ENCODE data around the gene SIL1.

SIL1 gene

GRCh38 chr5:139068060-139068459 lies 130.1 kb downstream of the SIL1 start:
- Histone ChIP-seq H3K4me3 (ENCODE audit: insufficient read depth in 1 of 2, low read depth in 1 of 2, low read length in 2 of 2) (no peak overlapping the region), H4K8ac (ENCODE audit: low read length) (no peak overlapping the region), H3K4me1 (ENCODE audit: control insufficient read depth, insufficient read depth, low read depth, low read length) (peaks cover 12% of the 10 kb centered on the region), H3K36me3 (ENCODE audit: control insufficient read depth in 1 of 2, insufficient read depth in 2 of 2, low read depth in 1 of 2, low read length in 2 of 2) (no peaks in the 10 kb centered on the region), H3K4me2 (ENCODE audit: low read length, poor library complexity, severe bottlenecking) (no peak overlapping the region), H2BK120ac (ENCODE audit: low read depth, low read length) (no peak overlapping the region), H2BK12ac (ENCODE audit: low read length in 2 of 2) (no peak overlapping the region), H3K27ac (ENCODE audit: low read length, poor library complexity, severe bottlenecking) (no peak overlapping the region), H3K9me3 (ENCODE audit: control insufficient read depth, low read length) (no peaks in the 10 kb centered on the region), H2AK5ac (ENCODE audit: low read length, severe bottlenecking) (no peak overlapping the region), H3K27me3 (ENCODE audit: control insufficient read depth in 1 of 2, insufficient read depth in 1 of 2, low read length in 2 of 2) (no peaks in the 10 kb centered on the region), H3K9ac (ENCODE audit: low read length) (no peak overlapping the region), H3K18ac (ENCODE audit: low read depth in 1 of 2, low read length in 2 of 2) (no peak overlapping the region), H3K4ac (ENCODE audit: low read depth in 1 of 2, low read length in 2 of 2) (no peak overlapping the region), H4K91ac (ENCODE audit: low read length) (no peak overlapping the region), H2AFZ (ENCODE audit: low read depth, low read length) (no peak overlapping the region), H2BK5ac (ENCODE audit: low read depth, low read length, poor library complexity, severe bottlenecking) (no peak overlapping the region), H3K79me1 (replicated peaks; ENCODE audit: low read length, poor library complexity, severe bottlenecking) (peaks cover 10% of the 10 kb centered on the region), H3K14ac (ENCODE audit: low read length in 2 of 2) (no peak overlapping the region), H2BK15ac (ENCODE audit: low read depth, poor library complexity, severe bottlenecking) (no peak overlapping the region), H3K23ac (ENCODE audit: low read length in 2 of 2) (no peak overlapping the region)
- no CpG with 5 or more reads among the region's 2 CpGs for WGBS
- no peak for DNase-seq

GRCh38 chr5:139065306-139065705 lies 132.9 kb downstream of the SIL1 start:
- Histone ChIP-seq H3K9me3 (ENCODE audit: control insufficient read depth, low read length) (no peaks in the 10 kb centered on the region), H4K8ac (ENCODE audit: low read length) (no peak overlapping the region), H2BK12ac (ENCODE audit: low read length in 2 of 2) (no peak overlapping the region), H2BK15ac (ENCODE audit: low read depth, poor library complexity, severe bottlenecking) (no peak overlapping the region), H3K36me3 (ENCODE audit: control insufficient read depth in 1 of 2, insufficient read depth in 2 of 2, low read depth in 1 of 2, low read length in 2 of 2) (no peaks in the 10 kb centered on the region), H2BK120ac (ENCODE audit: low read depth, low read length) (no peak overlapping the region), H3K23ac (ENCODE audit: low read length in 2 of 2) (no peak overlapping the region), H2BK5ac (ENCODE audit: low read depth, low read length, poor library complexity, severe bottlenecking) (no peak overlapping the region), H3K14ac (ENCODE audit: low read length in 2 of 2) (no peak overlapping the region), H3K79me1 (replicated peaks; ENCODE audit: low read length, poor library complexity, severe bottlenecking) (peaks cover 14% of the 10 kb centered on the region), H4K91ac (ENCODE audit: low read length) (no peak overlapping the region), H3K27ac (ENCODE audit: low read length, poor library complexity, severe bottlenecking) (peak overlapping the region; percentile 6), H3K4me1 (ENCODE audit: control insufficient read depth, insufficient read depth, low read depth, low read length) (peaks cover 22% of the 10 kb centered on the region), H3K4ac (ENCODE audit: low read depth in 1 of 2, low read length in 2 of 2) (no peak overlapping the region), H3K4me2 (ENCODE audit: low read length, poor library complexity, severe bottlenecking) (no peak overlapping the region), H3K9ac (ENCODE audit: low read length) (no peak overlapping the region), H3K4me3 (ENCODE audit: insufficient read depth in 1 of 2, low read depth in 1 of 2, low read length in 2 of 2) (no peak overlapping the region), H2AFZ (ENCODE audit: low read depth, low read length) (no peak overlapping the region), H3K27me3 (ENCODE audit: control insufficient read depth in 1 of 2, insufficient read depth in 1 of 2, low read length in 2 of 2) (no peaks in the 10 kb centered on the region), H3K18ac (ENCODE audit: low read depth in 1 of 2, low read length in 2 of 2) (no peak overlapping the region), H2AK5ac (ENCODE audit: low read length, severe bottlenecking) (no peak overlapping the region)
- no peak for DNase-seq

GRCh38 chr5:139064613-139065012 lies 133.6 kb downstream of the SIL1 start:
- H2BK15ac ChIP-seq (ENCODE audit: low read depth, poor library complexity, severe bottlenecking), result no peak overlapping the region
- no peak overlapping the region for H2BK12ac ChIP-seq (ENCODE audit: low read length in 2 of 2)
- H3K4me3 ChIP-seq (ENCODE audit: insufficient read depth in 1 of 2, low read depth in 1 of 2, low read length in 2 of 2), result no peak overlapping the region
- no peak for DNase-seq
- no peak overlapping the region for H3K27ac ChIP-seq (ENCODE audit: low read length, poor library complexity, severe bottlenecking)
- no peak overlapping the region for H4K91ac ChIP-seq (ENCODE audit: low read length)
- no peaks in the 10 kb centered on the region for H3K27me3 ChIP-seq (ENCODE audit: control insufficient read depth in 1 of 2, insufficient read depth in 1 of 2, low read length in 2 of 2)
- no peak overlapping the region for H3K23ac ChIP-seq (ENCODE audit: low read length in 2 of 2)
- H3K9ac ChIP-seq (ENCODE audit: low read length), result no peak overlapping the region
- no peak overlapping the region for H2BK120ac ChIP-seq (ENCODE audit: low read depth, low read length)
- no peak overlapping the region for H3K14ac ChIP-seq (ENCODE audit: low read length in 2 of 2)
- H3K79me1 ChIP-seq (replicated peaks; ENCODE audit: low read length, poor library complexity, severe bottlenecking), result peaks cover 14% of the 10 kb centered on the region
- H2BK5ac ChIP-seq (ENCODE audit: low read depth, low read length, poor library complexity, severe bottlenecking), result no peak overlapping the region
- no peak overlapping the region for H3K4me2 ChIP-seq (ENCODE audit: low read length, poor library complexity, severe bottlenecking)
- H3K18ac ChIP-seq (ENCODE audit: low read depth in 1 of 2, low read length in 2 of 2), result no peak overlapping the region
- no peak overlapping the region for H2AFZ ChIP-seq (ENCODE audit: low read depth, low read length)
- WGBS, result 94% methylated on average over 2 of the region's 2 CpGs
- H3K9me3 ChIP-seq (ENCODE audit: control insufficient read depth, low read length), result no peaks in the 10 kb centered on the region
- H2AK5ac ChIP-seq (ENCODE audit: low read length, severe bottlenecking), result no peak overlapping the region
- H3K36me3 ChIP-seq (ENCODE audit: control insufficient read depth in 1 of 2, insufficient read depth in 2 of 2, low read depth in 1 of 2, low read length in 2 of 2), result no peaks in the 10 kb centered on the region
- H3K4ac ChIP-seq (ENCODE audit: low read depth in 1 of 2, low read length in 2 of 2), result no peak overlapping the region
- H3K4me1 ChIP-seq (ENCODE audit: control insufficient read depth, insufficient read depth, low read depth, low read length), result peaks cover 22% of the 10 kb centered on the region
- no peak overlapping the region for H4K8ac ChIP-seq (ENCODE audit: low read length)

- H2BK15ac ChIP-seq (ENCODE audit: low read depth, poor library complexity, severe bottlenecking), result no peak overlapping the region
- H3K36me3 ChIP-seq (ENCODE audit: control insufficient read depth in 1 of 2, insufficient read depth in 2 of 2, low read depth in 1 of 2, low read length in 2 of 2), result no peaks in the 10 kb centered on the region
- H3K4me2 ChIP-seq (ENCODE audit: low read length, poor library complexity, severe bottlenecking), result no peak overlapping the region
- H3K79me1 ChIP-seq (replicated peaks; ENCODE audit: low read length, poor library complexity, severe bottlenecking), result peaks cover 14% of the 10 kb centered on the region
- no peak overlapping the region for H2BK5ac ChIP-seq (ENCODE audit: low read depth, low read length, poor library complexity, severe bottlenecking)
- no peak overlapping the region for H2BK120ac ChIP-seq (ENCODE audit: low read depth, low read length)
- H3K4ac ChIP-seq (ENCODE audit: low read depth in 1 of 2, low read length in 2 of 2), result no peak overlapping the region
- peaks cover 22% of the 10 kb centered on the region for H3K4me1 ChIP-seq (ENCODE audit: control insufficient read depth, insufficient read depth, low read depth, low read length)
- no peak overlapping the region for H3K9ac ChIP-seq (ENCODE audit: low read length)
- H2BK12ac ChIP-seq (ENCODE audit: low read length in 2 of 2), result no peak overlapping the region
- 93% methylated on average over 1 of the region's 1 CpG for WGBS
- no peaks in the 10 kb centered on the region for H3K27me3 ChIP-seq (ENCODE audit: control insufficient read depth in 1 of 2, insufficient read depth in 1 of 2, low read length in 2 of 2)
- H2AK5ac ChIP-seq (ENCODE audit: low read length, severe bottlenecking), result no peak overlapping the region
- H2AFZ ChIP-seq (ENCODE audit: low read depth, low read length), result no peak overlapping the region
- H3K4me3 ChIP-seq (ENCODE audit: insufficient read depth in 1 of 2, low read depth in 1 of 2, low read length in 2 of 2), result no peak overlapping the region
- H4K91ac ChIP-seq (ENCODE audit: low read length), result no peak overlapping the region
- no peak overlapping the region for H3K14ac ChIP-seq (ENCODE audit: low read length in 2 of 2)
- no peak overlapping the region for H3K23ac ChIP-seq (ENCODE audit: low read length in 2 of 2)
- no peak overlapping the region for H4K8ac ChIP-seq (ENCODE audit: low read length)
- H3K9me3 ChIP-seq (ENCODE audit: control insufficient read depth, low read length), result no peaks in the 10 kb centered on the region
- H3K27ac ChIP-seq (ENCODE audit: low read length, poor library complexity, severe bottlenecking), result no peak overlapping the region
- no peak overlapping the region for H3K18ac ChIP-seq (ENCODE audit: low read depth in 1 of 2, low read length in 2 of 2)
- DNase-seq, result no peak
Observed at GRCh38 chr5:139063664-139064054, 134.5 kb downstream of the SIL1 start.

All from mesenchymal stem cell (in vitro differentiated cells and primary cell).